Measurements from ENCODE around the gene GOSR1. TPM values are rescaled to one million over a fixed set of nuclear protein-coding genes. Genes with fewer than 3 reads are reported as not detected.
"Not testable (repeated sequence)": the region's sequence is repeated elsewhere in the genome, so short reads cannot be mapped to it uniquely, and the experiment has no call there.

GOSR1 gene
- total RNA-seq, 4 donors from 2014 or later, result 28.9 to 55.4 (median 45.9) TPM

DNA sequence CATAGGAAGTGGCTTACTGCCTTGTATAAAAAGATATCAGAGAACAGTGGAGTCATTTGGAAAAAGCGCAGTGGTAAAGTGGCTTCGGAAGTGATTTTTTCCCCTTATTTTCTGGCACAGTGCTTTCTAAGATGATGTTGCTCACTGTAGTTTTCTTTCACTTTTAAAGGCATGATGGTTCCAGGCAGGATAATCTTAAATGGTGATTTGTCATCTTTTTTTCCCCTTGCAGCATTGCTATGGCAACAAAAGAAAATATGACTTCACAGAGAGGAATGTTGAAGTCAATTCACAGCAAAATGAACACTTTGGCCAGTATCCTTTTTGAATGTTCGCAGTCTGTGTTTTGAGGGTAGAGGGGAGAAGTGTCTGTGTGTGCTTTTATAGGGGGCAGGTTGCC is 42.5 kb downstream of the GOSR1 start:
- H3K27me3 ChIP-seq, result no peaks in the 10 kb centered on the region
- DNase-seq, result no peak
- no peaks in the 10 kb centered on the region for H3K4me1 ChIP-seq
- peak overlapping the region in 1 of 4 donors; percentile 4 for H3K27ac ChIP-seq
- no peak overlapping the region for H3K4me3 ChIP-seq
- peaks cover 0 to 34% (median 0%) of the 10 kb centered on the region in 3 donors for H3K36me3 ChIP-seq
- no peaks in the 10 kb centered on the region for H3K9me3 ChIP-seq
- TF ChIP-seq, protein P1, sequence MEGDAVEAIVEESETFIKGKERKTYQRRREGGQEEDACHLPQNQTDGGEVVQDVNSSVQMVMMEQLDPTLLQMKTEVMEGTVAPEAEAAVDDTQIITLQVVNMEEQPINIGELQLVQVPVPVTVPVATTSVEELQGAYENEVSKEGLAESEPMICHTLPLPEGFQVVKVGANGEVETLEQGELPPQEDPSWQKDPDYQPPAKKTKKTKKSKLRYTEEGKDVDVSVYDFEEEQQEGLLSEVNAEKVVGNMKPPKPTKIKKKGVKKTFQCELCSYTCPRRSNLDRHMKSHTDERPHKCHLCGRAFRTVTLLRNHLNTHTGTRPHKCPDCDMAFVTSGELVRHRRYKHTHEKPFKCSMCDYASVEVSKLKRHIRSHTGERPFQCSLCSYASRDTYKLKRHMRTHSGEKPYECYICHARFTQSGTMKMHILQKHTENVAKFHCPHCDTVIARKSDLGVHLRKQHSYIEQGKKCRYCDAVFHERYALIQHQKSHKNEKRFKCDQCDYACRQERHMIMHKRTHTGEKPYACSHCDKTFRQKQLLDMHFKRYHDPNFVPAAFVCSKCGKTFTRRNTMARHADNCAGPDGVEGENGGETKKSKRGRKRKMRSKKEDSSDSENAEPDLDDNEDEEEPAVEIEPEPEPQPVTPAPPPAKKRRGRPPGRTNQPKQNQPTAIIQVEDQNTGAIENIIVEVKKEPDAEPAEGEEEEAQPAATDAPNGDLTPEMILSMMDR (IDR thresholded peaks at IDR 0.05), result no peak
- TF ChIP-seq POLR2A (IDR thresholded peaks at IDR 0.05), result no peak

DNA sequence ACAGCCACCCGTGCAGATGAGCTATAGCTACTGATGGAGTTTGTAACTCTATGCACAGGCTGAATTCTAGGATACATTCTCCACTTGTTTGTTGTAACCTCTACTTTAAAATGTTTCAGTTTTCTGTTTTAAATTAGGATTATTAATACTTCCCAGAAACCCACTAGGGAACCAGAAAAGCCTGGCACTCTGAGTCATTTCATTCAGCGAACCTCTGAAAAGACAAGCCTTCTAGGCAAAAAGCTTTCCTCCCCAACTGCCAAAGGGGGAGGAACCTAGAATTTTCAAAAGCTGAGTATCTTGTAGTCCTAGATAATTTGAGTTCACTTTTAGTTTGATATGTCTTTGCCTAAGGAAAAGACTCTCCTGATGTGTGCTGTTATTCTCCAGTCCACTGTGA is 43.2 kb downstream of the GOSR1 start:
- no peak for DNase-seq
- peaks cover 0 to 34% (median 0%) of the 10 kb centered on the region in 3 donors for H3K36me3 ChIP-seq
- no peak overlapping the region for H3K27ac ChIP-seq
- H3K4me1 ChIP-seq, result no peaks in the 10 kb centered on the region
- no peaks in the 10 kb centered on the region for H3K9me3 ChIP-seq
- H3K27me3 ChIP-seq, result no peaks in the 10 kb centered on the region
- H3K4me3 ChIP-seq, result no peak overlapping the region
- TF ChIP-seq, protein P1 (IDR thresholded peaks at IDR 0.05), result no peak
- TF ChIP-seq POLR2A (IDR thresholded peaks at IDR 0.05), result no peak

DNA sequence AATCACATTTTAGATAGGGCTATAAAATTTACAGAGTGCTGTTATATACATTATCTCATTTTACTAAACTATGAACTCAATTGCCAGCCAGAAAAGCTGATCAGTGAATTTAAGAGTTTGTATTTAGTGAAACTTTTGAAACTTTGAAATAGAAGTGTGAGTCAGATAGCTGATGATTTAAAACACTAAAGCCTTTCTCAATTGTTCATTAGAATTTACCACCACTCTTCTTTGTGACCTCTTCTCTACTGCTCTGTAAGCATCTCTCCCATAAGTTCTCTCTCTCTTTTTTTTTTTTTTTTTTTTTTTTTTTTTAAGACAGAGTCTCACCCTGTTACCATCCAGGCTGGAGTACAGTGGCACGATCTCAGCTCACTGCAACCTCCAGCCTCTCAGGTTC is 43.7 kb downstream of the GOSR1 start:
- H3K4me3 ChIP-seq, result no peak overlapping the region
- TF ChIP-seq, protein P1 (IDR thresholded peaks at IDR 0.05), result no peak
- no peak for TF ChIP-seq POLR2A (IDR thresholded peaks at IDR 0.05)
- H3K36me3 ChIP-seq, result peaks cover 0 to 34% (median 0%) of the 10 kb centered on the region in 3 donors
- H3K9me3 ChIP-seq, result no peaks in the 10 kb centered on the region
- no peak overlapping the region for H3K27ac ChIP-seq
- H3K27me3 ChIP-seq, result no peaks in the 10 kb centered on the region
- DNase-seq, result no peak
- H3K4me1 ChIP-seq, result no peaks in the 10 kb centered on the region

DNA sequence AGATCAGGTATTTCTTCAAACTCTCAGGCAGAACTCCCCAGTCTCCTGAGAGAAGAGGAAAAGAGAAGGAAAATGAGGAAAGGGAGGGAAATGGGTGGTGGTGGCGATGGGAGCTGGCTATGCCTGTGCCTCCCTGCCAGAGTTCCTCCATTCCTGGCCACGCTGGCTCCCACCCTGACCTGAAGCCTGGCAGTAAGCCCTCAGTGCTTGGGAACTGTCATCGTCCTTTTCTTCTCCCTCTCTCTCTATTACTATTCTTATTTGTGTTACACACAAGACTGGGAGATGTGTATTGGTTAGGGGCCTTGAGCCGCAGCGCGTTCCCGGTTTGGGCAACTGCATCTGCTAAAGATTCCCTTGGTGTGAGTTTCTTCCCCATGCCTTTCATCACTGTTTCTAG is 44.6 kb downstream of the GOSR1 start:
- no peak overlapping the region for H3K4me3 ChIP-seq
- no peak for DNase-seq
- H3K4me1 ChIP-seq, result no peaks in the 10 kb centered on the region
- no peaks in the 10 kb centered on the region for H3K27me3 ChIP-seq
- no peak for TF ChIP-seq POLR2A (IDR thresholded peaks at IDR 0.05)
- TF ChIP-seq, protein P1 (IDR thresholded peaks at IDR 0.05), result no peak
- H3K27ac ChIP-seq, result no peak overlapping the region
- H3K36me3 ChIP-seq, result peaks cover 0 to 29% (median 0%) of the 10 kb centered on the region in 3 donors
- no peaks in the 10 kb centered on the region for H3K9me3 ChIP-seq

DNA sequence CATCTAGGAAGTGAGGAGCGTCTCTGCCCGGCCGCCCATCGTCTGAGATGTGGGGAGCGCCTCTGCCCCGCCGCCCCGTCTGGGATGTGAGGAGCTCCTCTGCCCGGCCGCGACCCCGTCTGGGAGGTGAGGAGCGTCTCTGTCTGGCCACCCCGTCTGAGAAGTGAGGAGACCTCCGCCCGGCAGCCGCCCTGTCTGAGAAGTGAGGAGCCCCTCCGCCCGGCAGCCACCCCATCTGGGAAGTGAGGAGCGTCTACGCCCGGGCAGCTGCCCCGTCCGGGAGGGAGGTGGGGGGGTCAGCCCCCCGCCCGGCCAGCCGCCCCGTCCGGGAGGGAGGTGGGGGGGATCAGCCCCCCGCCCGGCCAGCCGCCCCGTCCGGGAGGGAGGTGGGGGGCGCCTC is 46.0 kb downstream of the GOSR1 start:
- not testable (repeated sequence) for H3K4me3 ChIP-seq, H3K27me3 ChIP-seq, H3K9me3 ChIP-seq, H3K4me1 ChIP-seq, DNase-seq, H3K27ac ChIP-seq
- H3K36me3 ChIP-seq, result peaks cover 0 to 28% (median 0%) of the 10 kb centered on the region in 3 donors

DNA sequence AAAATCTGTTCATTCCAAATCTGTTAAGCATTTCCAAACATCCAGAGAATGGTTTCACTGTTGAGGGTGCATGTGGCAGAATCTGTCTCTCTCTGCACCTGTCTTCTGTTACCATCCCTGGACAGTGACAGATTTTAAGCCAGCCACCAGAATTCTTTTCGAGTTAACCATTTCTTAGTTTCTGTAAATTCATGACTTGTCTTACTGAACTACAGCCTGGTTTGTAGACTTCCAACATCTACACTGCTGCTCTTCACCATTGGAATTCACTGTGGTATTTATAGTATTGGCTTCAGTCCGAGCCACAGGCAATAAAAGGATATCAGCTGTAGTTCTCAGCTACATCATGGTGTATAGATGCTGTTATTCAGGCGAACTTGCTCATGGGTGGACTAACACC is 47.6 kb downstream of the GOSR1 start:
- Histone ChIP-seq H3K36me3 (peaks cover 0 to 23% (median 0%) of the 10 kb centered on the region in 3 donors), H3K4me1 (no peaks in the 10 kb centered on the region), H3K9me3 (no peaks in the 10 kb centered on the region), H3K4me3 (no peak overlapping the region), H3K27ac (no peak overlapping the region), H3K27me3 (no peaks in the 10 kb centered on the region)
- TF ChIP-seq POLR2A (IDR thresholded peaks at IDR 0.05), result no peak
- TF ChIP-seq, protein P1 (IDR thresholded peaks at IDR 0.05), result no peak
- no peak for DNase-seq

Measured in Peyer's patch (tissue), 4 donors.